Neural progenitor cell (in vitro differentiated cells): Measurements from ENCODE around the gene WNT5B.

Source experiments
- CTCF ChIP-seq: fragments of 200-600 bp; sonication (generic); IDR thresholded peaks from 2 replicates; pipeline ENCODE4 v1.5.1; 2017; ENCODE audit warnings: antibody characterized with exemption, mild to moderate bottlenecking
- EZH2 ChIP-seq: fragments of 200-600 bp; sonication (generic); IDR thresholded peaks from 2 replicates; pipeline ENCODE4 v1.6.1; 2017; ENCODE audit warnings: antibody characterized with exemption, mild to moderate bottlenecking, moderate library complexity
- EZH2phosphoT487 ChIP-seq: fragments of 200-600 bp; sonication (generic); IDR thresholded peaks from 2 replicates; pipeline ENCODE4 v1.6.1; 2017; ENCODE audit warnings: antibody characterized with exemption

- TF ChIP-seq CTCF (no peak), EZH2phosphoT487 (no peak), EZH2 (no peak)
These were observed 20.3 kb upstream of the WNT5B start for GRCh38 chr12:1608713-1609119.
